GM18505 (cell line): Measurements from ENCODE around the gene BLOC1S6.
A peak's percentile ranks its signal among the peaks of the same experiment; 100 is the strongest.

Experiments used
- ATAC-seq: cut with Tn5 transposase; IDR thresholded peaks from one replicate; pipeline ENCODE4 v1.9.1; 2021; ENCODE audit not compliant: unreplicated experiment
- POLR2A ChIP-seq: IDR thresholded peaks from 4 replicates; pipeline ENCODE4 v1.6.1; 2011; ENCODE audit warnings: borderline replicate concordance; ENCODE audit not compliant: insufficient read depth, insufficient read length; ENCODE audit errors: extremely low read depth

BLOC1S6 gene

DNA sequence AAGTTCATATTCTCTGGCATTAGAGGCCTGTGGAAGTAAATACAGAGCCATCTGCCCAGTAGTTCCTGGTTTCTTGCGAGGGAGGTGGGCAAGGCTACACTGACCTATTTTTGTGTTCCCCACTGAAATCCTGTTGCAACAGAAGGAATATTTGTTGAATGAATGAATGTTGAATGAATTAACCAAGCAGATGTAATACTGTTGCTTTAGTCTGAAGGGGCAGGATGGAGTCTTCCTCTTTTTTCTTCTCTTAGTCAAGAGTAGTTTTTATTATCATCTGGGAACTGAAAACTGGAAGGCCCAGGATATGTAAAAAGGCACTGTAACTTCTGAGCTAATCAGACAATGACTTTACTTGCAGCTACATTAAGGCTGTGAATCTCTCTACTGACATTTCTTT, 17.1 kb downstream of the BLOC1S6 start:
- ATAC-seq, result no peak
- TF ChIP-seq POLR2A, result no peak

GRCh38 chr15:45606413-45606812, 19.2 kb downstream of the BLOC1S6 start:
- no peak for ATAC-seq

GRCh38 chr15:45606841-45607240, 19.7 kb downstream of the BLOC1S6 start:
- no peak for TF ChIP-seq POLR2A
- ATAC-seq, result no peak

More at GRCh38 chr15:45606413-45606812, 19.2 kb downstream of the BLOC1S6 start:
- TF ChIP-seq POLR2A, result no peak

DNA sequence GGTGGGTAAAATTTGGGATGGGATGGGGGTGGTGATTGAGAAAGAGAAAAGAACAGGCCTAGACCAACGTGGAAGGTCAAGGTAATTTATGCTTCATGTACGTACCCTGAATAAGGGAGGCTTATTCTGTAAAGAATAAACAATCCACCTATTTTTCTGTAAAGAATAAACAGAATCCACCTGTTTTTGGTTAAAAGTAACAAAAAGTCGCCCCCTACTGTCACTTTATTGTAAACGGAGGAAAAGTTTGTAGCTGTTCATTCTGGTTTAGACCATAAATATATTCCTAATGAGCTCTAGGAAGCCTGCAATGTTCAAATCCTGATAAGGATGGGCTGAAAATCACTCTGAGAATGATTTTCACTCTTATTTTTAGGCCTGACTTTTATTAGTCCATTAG, 24.1 kb downstream of the BLOC1S6 start:
- ATAC-seq, result no peak
- no peak for TF ChIP-seq POLR2A

DNA sequence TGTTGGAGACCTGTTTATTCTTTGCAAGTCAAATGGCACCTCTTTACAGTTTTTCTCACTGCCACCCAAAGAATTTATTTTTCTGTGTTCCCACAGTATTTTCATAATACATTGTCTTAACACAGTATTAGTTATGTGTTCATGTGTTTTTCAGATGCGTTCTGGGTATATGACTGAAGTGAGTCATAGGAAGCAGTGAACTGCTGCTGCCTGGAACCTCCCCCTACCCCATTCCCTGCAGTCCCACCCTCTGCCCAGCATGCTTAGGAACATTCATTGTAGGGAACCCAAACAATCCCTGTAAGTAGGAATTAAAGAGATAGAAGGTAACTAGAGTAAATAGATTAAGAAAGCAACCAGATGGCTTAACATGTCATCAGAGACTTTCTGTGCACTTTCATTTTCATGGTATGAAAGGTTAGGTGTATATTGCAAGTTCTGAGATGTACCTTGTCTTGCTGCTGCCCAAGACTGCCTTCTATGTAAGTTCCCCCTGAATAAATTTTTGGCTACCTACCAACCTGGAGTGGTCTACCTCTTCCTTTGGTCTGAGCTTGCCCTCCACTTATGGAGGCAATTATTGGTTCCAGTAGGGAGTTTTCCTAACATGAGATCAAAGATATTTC, 25.7 kb downstream of the BLOC1S6 start:
- no peak for ATAC-seq
- no peak for TF ChIP-seq POLR2A

- no peak for ATAC-seq
- no peak for TF ChIP-seq POLR2A
These were observed 29.7 kb downstream of the BLOC1S6 start for GRCh38 chr15:45616901-45617323.

- no peak for ATAC-seq
- no peak for TF ChIP-seq POLR2A
These were observed 31.6 kb downstream of the BLOC1S6 start for GRCh38 chr15:45618813-45619212.

GRCh38 chr15:45628136-45628535, 41.0 kb downstream of the BLOC1S6 start:
- ATAC-seq, result no peak
- no peak for TF ChIP-seq POLR2A

GRCh38 chr15:45630917-45631691, 43.9 kb downstream of the BLOC1S6 start:
- TF ChIP-seq POLR2A, result no peak
- no peak for ATAC-seq

DNA sequence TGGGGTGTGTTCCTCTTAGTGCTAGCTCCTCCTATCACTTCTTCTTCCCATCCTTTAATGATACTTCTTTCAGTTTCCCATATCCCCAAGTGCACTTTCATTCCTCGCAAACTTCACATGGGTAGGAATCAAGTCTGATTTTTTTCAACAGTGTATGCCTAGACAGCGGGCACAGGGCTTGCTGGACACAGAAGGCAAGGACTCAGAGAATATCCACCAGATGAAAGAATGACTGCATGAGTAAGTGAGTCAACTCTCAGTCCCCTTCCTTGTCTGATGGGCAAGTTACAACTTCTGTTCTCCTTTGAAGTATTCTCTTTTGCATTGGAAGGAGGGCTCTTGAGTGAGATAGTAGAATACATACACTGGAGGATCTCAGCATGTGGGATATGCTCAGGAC, 44.6 kb downstream of the BLOC1S6 start:
- TF ChIP-seq POLR2A, result no peak
- ATAC-seq, result no peak

DNA sequence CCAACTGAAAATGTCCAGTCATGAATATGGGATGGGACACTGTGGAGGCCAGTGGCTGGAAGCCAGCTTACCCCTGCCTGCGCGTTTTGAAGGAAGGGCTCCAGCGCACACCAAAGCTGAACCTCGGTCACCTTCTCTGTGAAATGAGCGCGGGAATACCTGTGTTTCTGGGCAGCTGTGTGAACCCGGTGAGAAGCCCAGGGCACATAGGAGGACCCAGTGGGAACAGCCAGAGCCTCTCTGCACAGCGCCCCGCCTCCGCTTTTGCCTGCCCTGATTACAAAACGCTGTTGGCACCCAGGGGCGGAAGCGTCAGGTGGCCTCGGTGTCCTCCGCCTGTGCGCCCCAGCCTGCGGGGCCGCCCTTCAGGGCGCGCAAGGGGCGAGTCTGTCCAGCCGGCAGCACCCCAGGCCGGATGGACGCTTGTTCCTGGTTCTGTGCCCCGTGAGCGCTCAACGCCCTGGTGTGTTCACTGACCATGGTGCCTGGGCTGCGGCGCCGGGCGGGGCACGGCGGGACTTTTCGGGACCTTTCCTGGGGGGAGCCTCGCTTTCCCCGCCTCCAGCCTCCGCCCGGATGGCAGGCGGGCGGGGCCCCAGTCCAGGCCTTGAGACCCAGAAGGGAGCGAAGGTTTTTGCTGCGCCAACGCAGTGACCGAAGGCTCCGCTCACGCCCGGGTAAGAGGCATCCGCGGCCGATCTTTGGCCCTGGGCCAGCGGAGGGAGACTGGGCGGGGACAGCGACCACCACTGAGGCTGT, 47.4 kb downstream of the BLOC1S6 start, which contains the start of gene SQOR:
Gene SQOR (plus strand): TSS at position 598 of the 759 bp plus-strand sequence. CDS start 23,895 bp downstream, outside the sequence.
- ATAC-seq, result peak; percentile 84
- TF ChIP-seq POLR2A, result peak; percentile 84

- ATAC-seq, result peak; percentile 47
- no peak for TF ChIP-seq POLR2A
These were observed 48.0 kb downstream of the BLOC1S6 start for GRCh38 chr15:45635191-45635638.

GRCh38 chr15:45635763-45636292, 48.6 kb downstream of the BLOC1S6 start:
- no peak for ATAC-seq
- TF ChIP-seq POLR2A, result no peak
